ENCODE data around the gene FIP1L1. TPM values are rescaled to one million over a fixed set of nuclear protein-coding genes. Genes with fewer than 3 reads are reported as not detected.

The FIP1L1 gene
- total and polyA plus RNA-seq, 2 donors (not counting 3 experiments of a cell fraction or from before 2014, with no cell fraction given), result 18.9 to 51.9 TPM

DNA sequence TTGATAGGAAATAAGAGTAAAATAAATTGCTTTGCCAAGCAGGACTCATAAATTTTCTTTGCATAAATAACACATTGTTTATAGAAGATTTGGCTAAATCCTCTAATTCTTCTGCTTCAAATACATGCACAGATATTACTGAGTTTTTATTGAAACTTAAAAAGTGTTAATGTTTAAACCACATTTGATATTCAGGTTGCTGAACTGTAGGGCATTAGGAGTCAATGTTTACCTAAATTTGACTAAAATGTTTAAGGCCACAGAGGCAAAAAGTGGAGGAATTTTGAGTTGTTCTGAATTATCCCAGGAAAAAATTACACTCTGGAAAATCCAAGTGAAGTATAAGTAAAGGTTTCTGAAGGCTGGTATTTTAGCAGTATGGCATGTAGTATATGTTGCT lies 78.7 kb downstream of the FIP1L1 start:
- Histone ChIP-seq H3K27me3 (ENCODE audit: control insufficient read depth in 2 of 2, insufficient read depth in 2 of 2, low read length in 2 of 2) (no peaks in the 10 kb centered on the region), H3K4me1 (ENCODE audit: control insufficient read depth, extremely low read depth, insufficient read depth, low read length) (peaks cover 8% of the 10 kb centered on the region), H3K9ac (replicated peaks; ENCODE audit: extremely low read depth, insufficient read depth, low read length) (no peak overlapping the region), H3K36me3 (ENCODE audit: control insufficient read depth in 2 of 2, extremely low read depth in 1 of 2, insufficient read depth in 2 of 2, low read length in 2 of 2) (peaks cover 4 to 13% of the 10 kb centered on the region in 2 experiments), H3K4me3 (replicated peaks in 1 of 3; ENCODE audit: insufficient read depth in 1 of 3, low read depth in 1 of 3, low read length in 3 of 3) (no peak overlapping the region), H3K79me2 (ENCODE audit: control insufficient read depth, insufficient read depth, low read length) (no peaks in the 10 kb centered on the region), H3K9me3 (replicated peaks; ENCODE audit: control insufficient read depth, insufficient read depth, low read length) (no peaks in the 10 kb centered on the region), H3K9me1 (replicated peaks; ENCODE audit: control insufficient read depth, extremely low read depth, insufficient read depth, low read length) (no peaks in the 10 kb centered on the region), H2AFZ (ENCODE audit: low read depth, low read length) (no peak overlapping the region), H4K20me1 (replicated peaks; ENCODE audit: control insufficient read depth, extremely low read depth, insufficient read depth, low read length) (no peaks in the 10 kb centered on the region), H3K4me2 (ENCODE audit: insufficient read depth, low read length) (no peak overlapping the region), H3K27ac (ENCODE audit: insufficient read depth, low read depth, low read length) (no peak overlapping the region)
- no peak for DNase-seq (ENCODE audit: low read depth, low spot score)
- TF ChIP-seq, protein P1, sequence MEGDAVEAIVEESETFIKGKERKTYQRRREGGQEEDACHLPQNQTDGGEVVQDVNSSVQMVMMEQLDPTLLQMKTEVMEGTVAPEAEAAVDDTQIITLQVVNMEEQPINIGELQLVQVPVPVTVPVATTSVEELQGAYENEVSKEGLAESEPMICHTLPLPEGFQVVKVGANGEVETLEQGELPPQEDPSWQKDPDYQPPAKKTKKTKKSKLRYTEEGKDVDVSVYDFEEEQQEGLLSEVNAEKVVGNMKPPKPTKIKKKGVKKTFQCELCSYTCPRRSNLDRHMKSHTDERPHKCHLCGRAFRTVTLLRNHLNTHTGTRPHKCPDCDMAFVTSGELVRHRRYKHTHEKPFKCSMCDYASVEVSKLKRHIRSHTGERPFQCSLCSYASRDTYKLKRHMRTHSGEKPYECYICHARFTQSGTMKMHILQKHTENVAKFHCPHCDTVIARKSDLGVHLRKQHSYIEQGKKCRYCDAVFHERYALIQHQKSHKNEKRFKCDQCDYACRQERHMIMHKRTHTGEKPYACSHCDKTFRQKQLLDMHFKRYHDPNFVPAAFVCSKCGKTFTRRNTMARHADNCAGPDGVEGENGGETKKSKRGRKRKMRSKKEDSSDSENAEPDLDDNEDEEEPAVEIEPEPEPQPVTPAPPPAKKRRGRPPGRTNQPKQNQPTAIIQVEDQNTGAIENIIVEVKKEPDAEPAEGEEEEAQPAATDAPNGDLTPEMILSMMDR (IDR thresholded peaks at IDR 0.05; ENCODE audit: extremely low read depth in 1 of 2, insufficient read depth in 1 of 2, low read depth in 1 of 2, low read length in 2 of 2), result no peak
- TF ChIP-seq FOS (IDR thresholded peaks at IDR 0.05; ENCODE audit: borderline replicate concordance, insufficient read depth, low read length) (no peak), EZH2 (IDR thresholded peaks at IDR 0.05; ENCODE audit: borderline replicate concordance, low read depth, low read length, severe bottlenecking) (no peak), POLR2A (IDR thresholded peaks at IDR 0.05; ENCODE audit: low read depth, low read length) (no peak), GATA2 (IDR thresholded peaks at IDR 0.05; ENCODE audit: insufficient read depth, insufficient read length, low read depth, low read length) (no peak), POLR2AphosphoS5 (IDR thresholded peaks at IDR 0.05; ENCODE audit: insufficient read depth, low read depth, low read length) (no peak), JUN (IDR thresholded peaks at IDR 0.05; ENCODE audit: borderline replicate concordance, insufficient read depth, insufficient read length, low read depth) (no peak), MYC (IDR thresholded peaks at IDR 0.05; ENCODE audit: low read depth, low read length) (no peak)
- TF ChIP-seq, protein P2, sequence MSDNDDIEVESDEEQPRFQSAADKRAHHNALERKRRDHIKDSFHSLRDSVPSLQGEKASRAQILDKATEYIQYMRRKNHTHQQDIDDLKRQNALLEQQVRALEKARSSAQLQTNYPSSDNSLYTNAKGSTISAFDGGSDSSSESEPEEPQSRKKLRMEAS (IDR thresholded peaks at IDR 0.05; ENCODE audit: insufficient read depth, insufficient read length), result no peak
- BruUV-seq (replicated peaks), result no TSS peak
- dilution Hi-C loops (cut with MboI; ENCODE audit: extremely low pct_ligation_motif_present, low sequenced_read_pairs), result no loop called here
- intact Hi-C loops (cut with micrococcal nuclease), result loop anchor here (10.0 kb wide), 1 partner anchor 441 kb away; no protein-coding TSS in a partner anchor
- ChIA-PET POLR2A (no interaction called here), CTCF (no interaction called here)
- FAIRE-seq, result no peak

Data from endothelial cell of umbilical vein (primary cell).